Activated CD8-positive, alpha-beta memory T cell treated with anti-CD3 and anti-CD28 coated beads, Interleukin-2, amount 50 U/mL, for 48 hours (primary cell): ENCODE results near the gene PPL.

ENCODE experiments used
- DNase-seq: peaks from one replicate; pipeline ENCODE4 v3.0.0-alpha.2; 2020

Gene PPL

GRCh38 chr16:4884972-4885874 is 51.7 kb downstream of the PPL start:
- no peak for DNase-seq

GRCh38 chr16:4884209-4884608 is 52.7 kb downstream of the PPL start:
- DNase-seq, result no peak

GRCh38 chr16:4883501-4883900 is 53.4 kb downstream of the PPL start:
- DNase-seq, result no peak

- no peak for DNase-seq
Observed at GRCh38 chr16:4882633-4883285, 54.2 kb downstream of the PPL start.

GRCh38 chr16:4882000-4882632 is 54.8 kb downstream of the PPL start:
- no peak for DNase-seq

- no peak for DNase-seq
Observed at GRCh38 chr16:4880006-4880580, 56.9 kb downstream of the PPL start.

GRCh38 chr16:4879049-4879448 is 57.9 kb downstream of the PPL start:
- no peak for DNase-seq

- DNase-seq, result no peak
Observed at GRCh38 chr16:4877380-4877685, 59.6 kb downstream of the PPL start.

GRCh38 chr16:4876646-4877379 is 60.1 kb downstream of the PPL start:
- no peak for DNase-seq

- DNase-seq, result no peak
Observed at GRCh38 chr16:4874666-4875065, 62.3 kb downstream of the PPL start.

- DNase-seq, result no peak
Observed at GRCh38 chr16:4873091-4873490, 63.9 kb downstream of the PPL start.

- no peak for DNase-seq
Observed at GRCh38 chr16:4871071-4871470, 65.9 kb downstream of the PPL start.

- DNase-seq, result no peak
Observed at GRCh38 chr16:4870138-4870671, 66.7 kb downstream of the PPL start.

GRCh38 chr16:4869147-4869805 is 67.7 kb downstream of the PPL start:
- no peak for DNase-seq

GRCh38 chr16:4868535-4868934 is 68.4 kb downstream of the PPL start:
- DNase-seq, result no peak

- DNase-seq, result no peak
Observed at GRCh38 chr16:4868026-4868425, 68.9 kb downstream of the PPL start.

GRCh38 chr16:4866586-4866985 is 70.4 kb downstream of the PPL start:
- no peak for DNase-seq

GRCh38 chr16:4865231-4865860 is 71.6 kb downstream of the PPL start:
- no peak for DNase-seq

GRCh38 chr16:4864728-4865127 is 72.2 kb downstream of the PPL start:
- no peak for DNase-seq

- no peak for DNase-seq
Observed at GRCh38 chr16:4862639-4863038, 74.3 kb downstream of the PPL start.

GRCh38 chr16:4860727-4861342 is 76.1 kb downstream of the PPL start:
- DNase-seq, result no peak
